GM12865 (cell line): Measurements from ENCODE around the gene TMEM52B.

ENCODE experiments used
- DNase-seq: peaks from one replicate; pipeline ENCODE4 v3.0.0; 2010; ENCODE audit warnings: low read depth
- H3K4me3 ChIP-seq: 2 replicates; pipeline ENCODE4 v1.5.1; 2011; ENCODE audit warnings: mild to moderate bottlenecking, low read depth, low read length, control low read depth
- TF ChIP-seq, protein P1 (sequence below): IDR thresholded peaks from 2 replicates; pipeline ENCODE4 v1.5.1; 2011; ENCODE audit warnings: low read length, control low read depth, low read depth, inconsistent platforms; ENCODE audit not compliant: insufficient read depth; ENCODE audit errors: missing control alignments

Gene TMEM52B

DNA sequence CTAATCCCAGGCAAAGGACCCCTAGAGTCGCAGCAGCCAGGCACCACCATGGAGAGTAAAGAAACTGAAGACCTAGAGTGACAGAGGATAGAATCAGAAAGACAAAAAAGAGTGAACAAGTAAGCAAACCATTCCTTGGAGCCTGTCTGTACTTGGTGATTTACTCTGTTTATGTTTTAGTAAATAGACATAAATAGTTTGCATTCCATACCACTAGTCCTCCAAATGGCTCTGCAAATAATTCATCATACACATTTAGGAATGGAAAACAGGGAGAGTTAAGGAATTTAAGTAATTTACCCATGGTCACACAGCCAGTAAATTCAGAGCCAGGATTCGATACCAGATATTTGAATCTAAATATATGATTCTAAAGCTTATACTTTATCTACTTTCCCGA, 9.7 kb upstream of the TMEM52B start:
- TF ChIP-seq, protein P1, sequence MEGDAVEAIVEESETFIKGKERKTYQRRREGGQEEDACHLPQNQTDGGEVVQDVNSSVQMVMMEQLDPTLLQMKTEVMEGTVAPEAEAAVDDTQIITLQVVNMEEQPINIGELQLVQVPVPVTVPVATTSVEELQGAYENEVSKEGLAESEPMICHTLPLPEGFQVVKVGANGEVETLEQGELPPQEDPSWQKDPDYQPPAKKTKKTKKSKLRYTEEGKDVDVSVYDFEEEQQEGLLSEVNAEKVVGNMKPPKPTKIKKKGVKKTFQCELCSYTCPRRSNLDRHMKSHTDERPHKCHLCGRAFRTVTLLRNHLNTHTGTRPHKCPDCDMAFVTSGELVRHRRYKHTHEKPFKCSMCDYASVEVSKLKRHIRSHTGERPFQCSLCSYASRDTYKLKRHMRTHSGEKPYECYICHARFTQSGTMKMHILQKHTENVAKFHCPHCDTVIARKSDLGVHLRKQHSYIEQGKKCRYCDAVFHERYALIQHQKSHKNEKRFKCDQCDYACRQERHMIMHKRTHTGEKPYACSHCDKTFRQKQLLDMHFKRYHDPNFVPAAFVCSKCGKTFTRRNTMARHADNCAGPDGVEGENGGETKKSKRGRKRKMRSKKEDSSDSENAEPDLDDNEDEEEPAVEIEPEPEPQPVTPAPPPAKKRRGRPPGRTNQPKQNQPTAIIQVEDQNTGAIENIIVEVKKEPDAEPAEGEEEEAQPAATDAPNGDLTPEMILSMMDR: no peak
- H3K4me3 ChIP-seq: no peak overlapping the region
- no peak for DNase-seq

DNA sequence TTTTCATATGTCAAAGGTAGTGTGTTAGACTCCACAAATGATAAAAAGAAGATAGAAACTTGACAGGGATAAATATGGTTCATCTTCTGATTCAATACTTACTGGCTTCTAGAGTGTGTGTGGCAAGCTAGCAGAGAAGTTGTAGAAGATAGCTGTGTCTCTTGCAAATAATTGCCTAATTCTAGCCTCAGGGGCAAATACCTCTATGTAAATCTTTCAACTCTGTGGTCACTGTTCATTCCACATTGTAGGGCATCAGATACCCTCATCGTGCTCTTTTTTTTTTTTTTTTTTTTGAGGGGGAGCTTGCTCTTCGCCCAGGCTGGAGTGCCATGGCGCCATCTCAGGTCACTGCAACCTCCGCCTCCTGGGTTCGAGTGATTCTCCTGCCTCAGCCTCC, 8.6 kb upstream of the TMEM52B start:
- H3K4me3 ChIP-seq: no peak overlapping the region
- DNase-seq: no peak
- TF ChIP-seq, protein P1: no peak

DNA sequence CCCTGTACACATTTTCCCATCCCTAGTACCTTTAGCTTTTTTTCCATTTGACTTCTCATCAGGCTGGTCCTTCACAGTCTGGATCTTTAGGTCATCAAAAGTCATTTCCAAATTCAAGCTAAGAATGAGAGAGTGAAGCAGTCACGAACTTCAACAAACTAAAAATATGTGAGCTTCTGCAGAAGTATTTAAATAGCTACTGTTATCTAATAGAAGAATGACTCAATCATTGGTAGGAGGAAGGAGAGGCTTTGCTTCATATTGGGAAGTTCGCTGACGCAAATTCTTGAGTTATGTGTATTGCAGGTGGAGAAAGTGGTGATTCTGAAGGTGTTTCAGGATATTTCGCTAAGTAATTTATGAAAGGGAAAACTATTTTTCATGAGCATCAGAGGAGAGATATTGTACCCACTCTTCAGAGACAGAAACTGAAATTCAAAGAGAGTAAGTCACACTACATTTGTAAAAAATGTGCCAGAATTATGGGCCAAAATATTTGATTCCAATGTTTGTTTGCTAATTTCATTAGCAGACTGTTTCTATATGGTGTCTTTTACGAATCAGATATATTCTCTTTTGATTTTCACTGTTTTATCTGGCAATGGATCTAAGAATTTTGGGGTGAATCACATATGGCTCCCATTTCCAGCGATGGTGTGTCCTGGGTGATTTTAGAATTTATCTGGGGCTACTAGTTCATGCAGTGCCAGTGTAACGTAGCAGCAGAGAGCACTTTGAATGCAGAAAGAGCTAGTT, 6.7 kb upstream of the TMEM52B start, which contains the start of gene OLR1:
OLR1 (minus strand) TSS at position 160 of the 756 bp plus-strand sequence; CDS start at position 105, 55 bp downstream.
- TF ChIP-seq, protein P1: no peak
- no peak within 1 kb of the TSS for H3K4me3 ChIP-seq
- no peak for DNase-seq

DNA sequence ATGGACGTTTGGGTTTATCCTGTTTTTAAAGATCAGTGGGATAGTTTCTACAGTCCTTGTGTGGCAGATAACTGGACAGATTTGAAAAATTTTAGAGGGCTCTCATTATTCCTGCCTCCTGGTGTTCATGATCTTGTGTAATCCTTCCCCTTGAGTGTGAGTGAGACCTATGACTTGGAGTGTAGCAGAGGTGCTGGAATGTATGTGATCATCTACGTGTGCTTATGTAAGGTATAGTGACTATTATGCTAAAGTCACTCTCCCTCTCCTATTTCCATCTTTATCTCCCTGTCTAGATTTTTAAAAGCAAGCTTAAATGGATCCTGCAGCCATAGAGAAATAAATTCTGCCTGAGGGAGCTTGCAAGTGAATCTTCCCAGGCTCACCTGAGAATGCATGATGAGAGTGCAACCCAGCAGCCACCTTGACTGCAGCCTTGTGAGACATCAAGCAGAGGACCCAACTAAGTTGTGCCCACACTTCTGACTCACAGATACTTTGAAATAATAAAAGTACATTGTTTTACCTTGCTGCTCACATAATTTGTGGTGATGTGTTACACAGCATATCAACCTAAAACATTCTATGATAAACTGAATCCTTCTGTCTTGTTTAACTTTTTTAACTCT, 3.7 kb upstream of the TMEM52B start:
- TF ChIP-seq, protein P1: no peak
- no peak for DNase-seq
- H3K4me3 ChIP-seq: no peak overlapping the region

DNA sequence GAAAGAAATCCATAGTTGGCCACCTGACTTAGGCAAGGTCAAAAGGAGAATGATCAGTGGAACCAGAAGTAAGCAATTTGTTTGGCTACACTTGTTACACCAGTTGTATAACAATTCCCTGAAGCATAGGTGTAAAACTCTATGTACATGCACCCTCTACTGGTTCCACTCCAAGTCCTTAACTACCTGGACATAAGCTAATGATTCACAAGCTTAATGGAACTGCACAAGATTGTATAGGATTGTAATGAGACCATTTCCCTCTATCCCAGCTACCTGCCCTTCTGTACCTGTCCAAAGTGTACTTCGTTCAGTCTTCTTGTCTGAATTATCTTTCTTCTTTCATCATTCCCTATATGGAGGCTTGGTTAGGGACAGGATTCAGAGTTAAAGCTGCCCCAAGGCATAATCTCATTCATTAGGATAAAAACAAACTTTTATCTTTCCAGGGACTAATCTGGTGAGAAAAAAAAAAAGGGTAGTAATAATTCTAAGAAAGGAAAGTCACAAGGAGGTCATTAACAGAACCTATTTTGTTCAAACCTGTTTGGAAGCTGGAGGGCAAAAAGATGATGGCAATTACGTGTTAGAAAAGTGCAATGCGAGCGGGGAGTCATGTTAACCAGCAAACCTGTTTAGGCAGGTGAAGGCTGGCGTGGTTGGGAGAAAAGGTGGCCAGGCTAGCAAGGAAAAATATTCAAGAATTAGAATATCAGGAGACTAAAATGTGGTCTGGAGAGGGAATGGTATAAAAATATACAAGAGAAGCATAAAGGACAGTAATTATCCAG, 2.8 kb upstream of the TMEM52B start:
- TF ChIP-seq, protein P1: no peak
- no peak for DNase-seq
- H3K4me3 ChIP-seq: no peak overlapping the region

DNA sequence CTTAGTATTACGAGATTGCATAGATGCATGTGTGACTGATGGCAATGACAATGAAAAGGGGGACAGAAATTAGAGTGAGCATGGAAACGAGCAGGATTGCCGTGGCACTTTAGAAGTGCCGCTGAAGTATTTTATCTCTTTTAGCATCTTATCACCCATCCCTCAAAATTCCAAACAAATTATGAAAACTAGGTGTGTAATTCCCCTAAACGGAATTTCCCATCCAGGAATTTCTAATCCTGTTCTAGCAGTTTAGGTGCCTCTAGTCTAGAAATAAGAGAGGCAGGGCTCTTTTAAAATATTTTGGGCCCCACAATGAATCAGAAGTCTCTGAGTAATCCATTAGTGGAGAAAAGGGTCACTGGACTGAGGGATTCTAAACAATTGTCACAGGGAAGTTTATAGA, 947 bp downstream of the TMEM52B start:
- TF ChIP-seq, protein P1: no peak
- no peak for DNase-seq
- H3K4me3 ChIP-seq: no peak overlapping the region
